HEK293 (cell line): ENCODE results near the gene GNAT1.

Source experiments
- CTCF ChIA-PET: fragments of 350-600 bp; formaldehyde crosslinking; extraction: SDS; loops from one replicate; lab custom pipeline; 2021; ENCODE audit warnings: antibody characterized with exemption; lab: Yijun Ruan, JAX
- POLR2A ChIA-PET: fragments of 300-600 bp; formaldehyde crosslinking; extraction: SDS; loops from one replicate; lab custom pipeline; 2020; ENCODE audit warnings: antibody characterized with exemption, inconsistent platforms; lab: Yijun Ruan, JAX
- H3K27ac ChIP-seq: fragments of 200-500 bp; sonication (Bioruptor generic); 2 replicates; pipeline ENCODE4 v1.5.1; 2014; ENCODE audit warnings: low read depth, low read length, control low read depth, inconsistent platforms; ENCODE audit errors: extremely low read depth
- H3K36me3 ChIP-seq, 2 experiments: fragments of 200-500 bp in 1 of 2; sonication (Bioruptor generic) in 1 of 2; 1 replicate in 1 of 2; 2 replicates in 1 of 2; pipeline ENCODE4 v1.5.1; 2014 to 2017; ENCODE audit warnings: inconsistent platforms in 2 of 2, low read length in 2 of 2; ENCODE audit not compliant: control insufficient read depth in 2 of 2, insufficient read depth in 1 of 2
- H3K4me1 ChIP-seq: fragments of 200-500 bp; sonication (Bioruptor generic); 2 replicates; pipeline ENCODE4 v1.5.1; 2014; ENCODE audit warnings: mild to moderate bottlenecking, low read length, inconsistent platforms; ENCODE audit not compliant: control insufficient read depth, insufficient read depth
- H3K4me3 ChIP-seq: 2 replicates; pipeline ENCODE4 v1.5.1; 2011; ENCODE audit warnings: low read depth, mild to moderate bottlenecking, control low read depth, low read length, moderate library complexity
- H3K9me3 ChIP-seq: fragments of 200-500 bp; sonication (Bioruptor generic); 2 replicates; pipeline ENCODE4 v1.5.1; 2014; ENCODE audit warnings: low read depth, low read length, inconsistent platforms; ENCODE audit not compliant: control insufficient read depth, insufficient read depth
- GLIS1 ChIP-seq: fragments of 450-650 bp; formaldehyde crosslinking; IDR thresholded peaks from 2 replicates; pipeline ENCODE4 v1.5.1; 2016; ENCODE audit warnings: missing biosample characterization, missing genetic modification characterization
- PRDM2 ChIP-seq: fragments of 450-650 bp; formaldehyde crosslinking; IDR thresholded peaks from 2 replicates; pipeline ENCODE4 v1.5.1; 2016; ENCODE audit warnings: missing biosample characterization, missing genetic modification characterization, borderline replicate concordance
- ZBTB20 ChIP-seq: fragments of 450-650 bp; formaldehyde crosslinking; IDR thresholded peaks from 2 replicates; pipeline ENCODE4 v1.5.1; 2016; ENCODE audit warnings: missing biosample characterization, missing genetic modification characterization
- ZBTB48 ChIP-seq: fragments of 450-650 bp; formaldehyde crosslinking; IDR thresholded peaks from 2 replicates; pipeline ENCODE4 v1.5.1; 2016; ENCODE audit warnings: missing biosample characterization, missing genetic modification characterization
- ZNF112 ChIP-seq: fragments of 450-650 bp; formaldehyde crosslinking; IDR thresholded peaks from 2 replicates; pipeline ENCODE4 v1.5.0; 2017; ENCODE audit warnings: missing biosample characterization, missing genetic modification characterization
- ZNF121 ChIP-seq: fragments of 450-650 bp; formaldehyde crosslinking; IDR thresholded peaks from 2 replicates; pipeline ENCODE4 v1.5.1; 2016; ENCODE audit warnings: missing biosample characterization, missing genetic modification characterization
- ZNF2 ChIP-seq: fragments of 450-650 bp; formaldehyde crosslinking; IDR thresholded peaks from 2 replicates; pipeline ENCODE4 v1.5.1; 2016; ENCODE audit warnings: missing biosample characterization, missing genetic modification characterization
- ZNF223 ChIP-seq: fragments of 450-650 bp; formaldehyde crosslinking; IDR thresholded peaks from 2 replicates; pipeline ENCODE4 v1.5.1; 2016; ENCODE audit warnings: missing biosample characterization, missing genetic modification characterization
- ZNF426 ChIP-seq: fragments of 450-650 bp; formaldehyde crosslinking; IDR thresholded peaks from 2 replicates; pipeline ENCODE4 v1.5.1; 2017; ENCODE audit warnings: missing biosample characterization, missing genetic modification characterization, mild to moderate bottlenecking, inconsistent platforms, moderate library complexity
- ZNF518A ChIP-seq: fragments of 450-650 bp; formaldehyde crosslinking; conservative IDR thresholded peaks from 2 replicates; pipeline ENCODE4 v1.5.1; 2016; ENCODE audit warnings: low read depth, missing biosample characterization, missing genetic modification characterization
- ZNF670 ChIP-seq: fragments of 450-650 bp; formaldehyde crosslinking; IDR thresholded peaks from 2 replicates; pipeline ENCODE4 v1.5.1; 2016; ENCODE audit warnings: missing biosample characterization, missing genetic modification characterization, low read depth
- ZNF692 ChIP-seq: fragments of 450-650 bp; formaldehyde crosslinking; IDR thresholded peaks from 2 replicates; pipeline ENCODE4 v1.5.1; 2016; ENCODE audit warnings: missing biosample characterization, missing genetic modification characterization
- ZSCAN18 ChIP-seq: fragments of 450-650 bp; formaldehyde crosslinking; IDR thresholded peaks from 2 replicates; pipeline ENCODE4 v1.5.1; 2016; ENCODE audit warnings: missing biosample characterization, missing genetic modification characterization
- TF ChIP-seq, protein P1 (sequence below): fragments of 450-650 bp; formaldehyde crosslinking; optimal IDR thresholded peaks from 2 replicates; pipeline ENCODE3; 2016; ENCODE audit warnings: missing biosample characterization, mild to moderate bottlenecking, missing genetic modification characterization
- TF ChIP-seq, protein P2 (sequence below): fragments of 450-650 bp; formaldehyde crosslinking; IDR thresholded peaks from 2 replicates; pipeline ENCODE4 v1.5.1; 2017; ENCODE audit warnings: missing biosample characterization, missing genetic modification characterization

The GNAT1 gene

GRCh38 chr3:50242851-50243542, 51.6 kb downstream of the GNAT1 start:
- TF ChIP-seq ZNF426 (tag by site-specific recombination) (no peak), GLIS1 (tag by site-specific recombination) (peak; percentile 45; the same call in 1 of the 2 replicates), ZNF692 (no peak)
- TF ChIP-seq, all 188 proteins: peak for 1
- ChIA-PET CTCF (interaction anchor here (0.7 to 1.0 kb wide), 3 partner anchors 51 to 175 kb away, joined by 3 read pairs; no protein-coding TSS in a partner anchor), POLR2A (interaction anchor here (0.8 to 1.1 kb wide), 3 partner anchors 17 to 24 kb away, joined by 3 to 4 read pairs (median 3); no protein-coding TSS in a partner anchor)
- Histone ChIP-seq H3K27ac (0 out of 2 replicates have a peak overlapping the region, but pooled peaks have one; percentile 16), H3K9me3 (no peaks in the 10 kb centered on the region), H3K4me3 (no peak overlapping the region), H3K4me1 (peaks cover 15% of the 10 kb centered on the region), H3K36me3 (peaks cover 0 to 10% of the 10 kb centered on the region in 2 experiments; a peak in 1 of 3 replicates)

DNA sequence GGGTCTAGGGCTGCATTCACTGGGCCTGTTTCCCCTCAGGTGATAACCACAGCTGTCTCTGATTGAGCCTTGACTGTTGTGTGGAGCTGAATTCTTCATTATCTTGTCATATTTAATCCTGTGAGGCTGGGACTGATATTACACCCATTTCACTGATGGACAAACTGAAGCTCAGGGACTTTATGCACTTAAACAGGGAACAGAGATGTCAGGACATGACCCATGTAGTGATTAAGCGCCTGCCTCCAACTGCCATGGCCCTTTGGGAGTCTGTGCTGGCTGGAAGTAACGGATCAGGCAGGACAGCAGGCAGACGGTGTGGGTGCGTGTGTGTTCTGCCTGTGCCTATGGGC, 52.1 kb downstream of the GNAT1 start:
- ChIA-PET POLR2A (interaction anchor here (0.8 to 1.1 kb wide), 3 partner anchors 18 to 23 kb away, joined by 3 to 4 read pairs (median 3); no protein-coding TSS in a partner anchor), CTCF (interaction anchor here (0.7 to 1.0 kb wide), 3 partner anchors 51 to 176 kb away, joined by 3 read pairs; no protein-coding TSS in a partner anchor)
- Histone ChIP-seq H3K9me3 (no peaks in the 10 kb centered on the region), H3K36me3 (peaks cover 0 to 9% of the 10 kb centered on the region in 2 experiments; a peak in 1 of 3 replicates), H3K4me1 (peaks cover 11% of the 10 kb centered on the region), H3K4me3 (no peak overlapping the region), H3K27ac (no peak overlapping the region)
- TF ChIP-seq ZSCAN18 (tag by site-specific recombination): no peak
- TF ChIP-seq ZBTB48 (tag by site-specific recombination): no peak
- no peak for TF ChIP-seq ZNF223 (tag by site-specific recombination)
- TF ChIP-seq ZNF112 (tag by site-specific recombination): no peak
- TF ChIP-seq, protein P1, sequence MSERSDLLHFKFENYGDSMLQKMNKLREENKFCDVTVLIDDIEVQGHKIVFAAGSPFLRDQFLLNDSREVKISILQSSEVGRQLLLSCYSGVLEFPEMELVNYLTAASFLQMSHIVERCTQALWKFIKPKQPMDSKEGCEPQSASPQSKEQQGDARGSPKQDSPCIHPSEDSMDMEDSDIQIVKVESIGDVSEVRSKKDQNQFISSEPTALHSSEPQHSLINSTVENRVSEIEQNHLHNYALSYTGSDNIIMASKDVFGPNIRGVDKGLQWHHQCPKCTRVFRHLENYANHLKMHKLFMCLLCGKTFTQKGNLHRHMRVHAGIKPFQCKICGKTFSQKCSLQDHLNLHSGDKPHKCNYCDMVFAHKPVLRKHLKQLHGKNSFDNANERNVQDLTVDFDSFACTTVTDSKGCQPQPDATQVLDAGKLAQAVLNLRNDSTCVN (tag by site-specific recombination): no peak
- no peak for TF ChIP-seq PRDM2
- TF ChIP-seq ZNF518A (tag by site-specific recombination): no peak
- TF ChIP-seq, protein P2, sequence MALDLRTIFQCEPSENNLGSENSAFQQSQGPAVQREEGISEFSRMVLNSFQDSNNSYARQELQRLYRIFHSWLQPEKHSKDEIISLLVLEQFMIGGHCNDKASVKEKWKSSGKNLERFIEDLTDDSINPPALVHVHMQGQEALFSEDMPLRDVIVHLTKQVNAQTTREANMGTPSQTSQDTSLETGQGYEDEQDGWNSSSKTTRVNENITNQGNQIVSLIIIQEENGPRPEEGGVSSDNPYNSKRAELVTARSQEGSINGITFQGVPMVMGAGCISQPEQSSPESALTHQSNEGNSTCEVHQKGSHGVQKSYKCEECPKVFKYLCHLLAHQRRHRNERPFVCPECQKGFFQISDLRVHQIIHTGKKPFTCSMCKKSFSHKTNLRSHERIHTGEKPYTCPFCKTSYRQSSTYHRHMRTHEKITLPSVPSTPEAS (tag by site-specific recombination): no peak
- TF ChIP-seq ZNF670 (tag by site-specific recombination): no peak
- no peak for TF ChIP-seq ZBTB20 (tag by site-specific recombination)
- no peak for TF ChIP-seq ZNF121 (tag by site-specific recombination)
- TF ChIP-seq ZNF2 (tag by site-specific recombination): no peak
